Measurements from ENCODE around the gene ZNF831. TPM values are rescaled to one million over a fixed set of nuclear protein-coding genes. Genes with fewer than 3 reads are reported as not detected.

The ZNF831 gene
- total RNA-seq, 4 donors from 2014 or later: 0.78 to 2.3 (median 1.6) TPM

DNA sequence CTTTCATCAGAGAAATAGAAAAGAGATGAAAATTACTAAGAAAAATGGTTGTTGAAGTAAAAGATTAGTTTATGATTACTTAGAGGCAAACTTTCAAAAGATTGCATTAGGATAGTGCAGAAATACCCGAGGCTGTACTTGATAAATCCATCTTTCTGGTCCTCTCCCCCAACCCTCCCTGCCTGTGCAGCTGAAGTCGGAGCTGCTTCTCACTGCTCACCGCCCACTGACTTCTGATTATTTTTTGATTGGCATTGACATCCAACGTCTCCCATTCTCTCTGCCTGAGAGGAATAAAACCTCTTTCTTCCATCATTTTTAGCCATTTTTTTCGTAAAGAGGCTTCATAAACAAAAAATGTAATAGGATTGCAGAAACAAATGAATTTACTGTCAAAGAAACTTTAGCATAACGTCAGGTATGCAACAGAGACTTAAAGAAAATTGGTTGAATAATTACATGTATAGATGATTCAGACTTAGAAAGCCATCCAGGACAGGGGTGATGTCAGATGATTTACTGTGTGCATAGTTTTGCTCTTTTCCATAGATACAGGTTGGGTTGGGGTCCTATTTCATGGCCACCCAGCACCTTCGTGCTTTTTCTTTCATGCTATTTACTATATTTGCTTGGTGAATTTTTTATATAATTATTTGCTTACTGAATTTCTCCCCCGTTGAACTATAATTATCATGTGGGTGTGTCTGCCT, 83.2 kb downstream of the ZNF831 start:
- no peak for TF ChIP-seq POLR2A (IDR thresholded peaks at IDR 0.05)
- TF ChIP-seq CTCF (IDR thresholded peaks at IDR 0.05): no peak

GRCh38 chr20:59247731-59248684, 84.4 kb downstream of the ZNF831 start:
- 71 to 79% methylated on average over 4 of the region's 4 CpGs for WGBS, 2 donors
- H3K27ac ChIP-seq: no peak overlapping the region
- no peaks in the 10 kb centered on the region for H3K9me3 ChIP-seq
- H3K4me3 ChIP-seq (replicated peaks in 1 of 3): no peak overlapping the region
- H3K36me3 ChIP-seq: no peaks in the 10 kb centered on the region
- no peaks in the 10 kb centered on the region for H3K27me3 ChIP-seq
- DNase-seq: no peak
- H3K4me1 ChIP-seq: peaks cover 0 to 6% of the 10 kb centered on the region in 2 donors
- no peak for TF ChIP-seq POLR2A (IDR thresholded peaks at IDR 0.05)
- no peak for TF ChIP-seq CTCF (IDR thresholded peaks at IDR 0.05)
- intact Hi-C loops (cut with DNase I): no loop called here

More for the DNA sequence above, 83.2 kb downstream of the ZNF831 start:
- no peak for DNase-seq
- Histone ChIP-seq H3K4me1 (peaks cover 7 to 16% of the 10 kb centered on the region in 2 donors), H3K36me3 (no peaks in the 10 kb centered on the region), H3K27me3 (no peaks in the 10 kb centered on the region), H3K4me3 (replicated peaks in 1 of 3) (no peak overlapping the region), H3K27ac (no peak overlapping the region), H3K9me3 (no peaks in the 10 kb centered on the region)
- 84 to 91% methylated on average over 8 of the region's 8 CpGs for WGBS, 2 donors
- intact Hi-C loops (cut with DNase I): no loop called here

GRCh38 chr20:59250293-59250692, 86.7 kb downstream of the ZNF831 start:
- H3K9me3 ChIP-seq: no peaks in the 10 kb centered on the region
- H3K4me3 ChIP-seq (replicated peaks in 1 of 3): no peak overlapping the region
- intact Hi-C loops (cut with DNase I): no loop called here
- 93% methylated on average over 6 of the region's 6 CpGs for WGBS, 2 donors
- TF ChIP-seq POLR2A (IDR thresholded peaks at IDR 0.05): no peak
- no peak for TF ChIP-seq CTCF (IDR thresholded peaks at IDR 0.05)
- no peak for DNase-seq
- H3K27ac ChIP-seq: no peak overlapping the region
- H3K27me3 ChIP-seq: no peaks in the 10 kb centered on the region
- no peaks in the 10 kb centered on the region for H3K36me3 ChIP-seq
- no peaks in the 10 kb centered on the region for H3K4me1 ChIP-seq

DNA sequence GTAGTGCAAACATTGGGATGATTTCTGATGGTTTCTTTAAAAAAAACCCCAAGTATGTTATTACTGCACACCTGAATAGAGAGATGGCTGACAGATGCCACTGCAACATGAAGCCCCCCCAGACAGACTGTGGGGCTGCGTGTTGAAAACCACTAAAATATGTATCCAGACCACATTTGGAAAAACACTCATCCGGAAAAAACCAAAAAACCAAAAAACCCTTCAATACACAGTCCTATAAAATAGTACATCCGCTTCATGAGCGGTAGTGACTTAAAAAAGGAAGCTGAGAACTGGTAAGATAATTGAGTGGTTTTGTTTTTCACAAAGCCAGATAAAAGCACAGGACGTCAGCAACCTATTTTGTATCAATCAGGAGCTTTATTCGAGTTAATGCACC, 89.7 kb downstream of the ZNF831 start:
- DNase-seq: no peak
- no peaks in the 10 kb centered on the region for H3K27me3 ChIP-seq
- H3K36me3 ChIP-seq: no peaks in the 10 kb centered on the region
- H3K4me3 ChIP-seq (replicated peaks in 1 of 3): no peak overlapping the region
- TF ChIP-seq CTCF (IDR thresholded peaks at IDR 0.05) (no peak), POLR2A (IDR thresholded peaks at IDR 0.05) (no peak)
- H3K27ac ChIP-seq: no peak overlapping the region
- 84% methylated on average over 6 of the region's 6 CpGs for WGBS, 2 donors
- H3K4me1 ChIP-seq: no peaks in the 10 kb centered on the region
- no peaks in the 10 kb centered on the region for H3K9me3 ChIP-seq
- intact Hi-C loops (cut with DNase I): no loop called here

Data from thyroid gland (tissue), 4 donors.